HEK293 (cell line): ENCODE results near the gene ACTR3C.

Experiments
- BCL11A ChIP-seq: fragments of 450-650 bp; formaldehyde crosslinking; IDR thresholded peaks from 2 replicates; pipeline ENCODE4 v1.5.1; 2016; ENCODE audit warnings: low read depth, missing biosample characterization, missing genetic modification characterization
- HOXA7 ChIP-seq: sonication (generic); formaldehyde crosslinking; IDR thresholded peaks from 2 replicates; pipeline ENCODE4 v1.8.1; 2022; ENCODE audit warnings: missing genetic modification reagents, borderline replicate concordance
- SP7 ChIP-seq: fragments of 450-650 bp; formaldehyde crosslinking; IDR thresholded peaks from 2 replicates; pipeline ENCODE4 v1.5.1; 2016; ENCODE audit warnings: missing biosample characterization, missing genetic modification characterization
- TRIM28 ChIP-seq: IDR thresholded peaks from 2 replicates; pipeline ENCODE4 v1.6.1; 2011; ENCODE audit warnings: low read length, control low read depth, borderline replicate concordance
- ZBTB48 ChIP-seq: fragments of 450-650 bp; formaldehyde crosslinking; IDR thresholded peaks from 2 replicates; pipeline ENCODE4 v1.5.1; 2016; ENCODE audit warnings: missing biosample characterization, missing genetic modification characterization
- ZBTB7A ChIP-seq: fragments of 450-650 bp; formaldehyde crosslinking; IDR thresholded peaks from 2 replicates; pipeline ENCODE4 v1.5.1; 2016; ENCODE audit warnings: low read depth, missing biosample characterization, missing genetic modification characterization
- ZNF184 ChIP-seq: fragments of 450-650 bp; IDR thresholded peaks from 2 replicates; pipeline ENCODE4 v1.5.1; 2018; ENCODE audit warnings: missing biosample characterization, mild to moderate bottlenecking, missing genetic modification characterization
- ZNF292 ChIP-seq: fragments of 450-650 bp; formaldehyde crosslinking; IDR thresholded peaks from 2 replicates; pipeline ENCODE4 v1.5.1; 2016; ENCODE audit warnings: low read depth, missing biosample characterization, missing genetic modification characterization, borderline replicate concordance
- ZNF324 ChIP-seq: fragments of 450-650 bp; formaldehyde crosslinking; IDR thresholded peaks from 2 replicates; pipeline ENCODE4 v1.5.1; 2016; ENCODE audit warnings: missing biosample characterization, missing genetic modification characterization
- ZNF341 ChIP-seq: fragments of 450-650 bp; formaldehyde crosslinking; IDR thresholded peaks from 2 replicates; pipeline ENCODE4; 2016; ENCODE audit warnings: low read depth, missing biosample characterization, missing genetic modification characterization
- ZNF423 ChIP-seq: fragments of 450-650 bp; formaldehyde crosslinking; IDR thresholded peaks from 2 replicates; pipeline ENCODE4 v1.5.1; 2016; ENCODE audit warnings: missing biosample characterization, missing genetic modification characterization
- ZNF433 ChIP-seq: fragments of 450-650 bp; formaldehyde crosslinking; IDR thresholded peaks from 2 replicates; pipeline ENCODE4 v1.5.1; 2016; ENCODE audit warnings: missing biosample characterization, missing genetic modification characterization, low read depth
- ZNF510 ChIP-seq: fragments of 450-650 bp; formaldehyde crosslinking; IDR thresholded peaks from 2 replicates; pipeline ENCODE4 v1.5.1; 2018; ENCODE audit warnings: mild to moderate bottlenecking, missing genetic modification characterization, missing biosample characterization; ENCODE audit not compliant: insufficient replicate concordance
- ZNF670 ChIP-seq: fragments of 450-650 bp; formaldehyde crosslinking; IDR thresholded peaks from 2 replicates; pipeline ENCODE4 v1.5.1; 2016; ENCODE audit warnings: missing biosample characterization, missing genetic modification characterization, low read depth
- ZNF785 ChIP-seq: fragments of 450-650 bp; formaldehyde crosslinking; IDR thresholded peaks from 2 replicates; pipeline ENCODE4 v1.5.1; 2016; ENCODE audit warnings: missing biosample characterization, missing genetic modification characterization
- TF ChIP-seq, protein P1 (sequence below): fragments of 450-650 bp; IDR thresholded peaks from 2 replicates; pipeline ENCODE4 v1.5.1; 2018; ENCODE audit warnings: missing biosample characterization, mild to moderate bottlenecking, missing genetic modification characterization
- TF ChIP-seq, protein P2 (sequence below): fragments of 450-650 bp; formaldehyde crosslinking; IDR thresholded peaks from 2 replicates; pipeline ENCODE4 v1.5.1; 2016; ENCODE audit warnings: missing biosample characterization, missing genetic modification characterization
- TF ChIP-seq, protein P3 (sequence below): fragments of 450-650 bp; formaldehyde crosslinking; IDR thresholded peaks from 2 replicates; pipeline ENCODE4 v1.5.1; 2017; ENCODE audit warnings: missing biosample characterization, missing genetic modification characterization
- TF ChIP-seq, protein P4 (sequence below): fragments of 450-650 bp; formaldehyde crosslinking; IDR thresholded peaks from 2 replicates; pipeline ENCODE4 v1.5.1; 2016; ENCODE audit warnings: missing biosample characterization, missing genetic modification characterization
- TF ChIP-seq, protein P5 (sequence below): fragments of 450-650 bp; formaldehyde crosslinking; IDR thresholded peaks from 2 replicates; pipeline ENCODE4 v1.5.1; 2016; ENCODE audit warnings: missing biosample characterization, missing genetic modification characterization
- TF ChIP-seq, protein P6 (sequence below): fragments of 450-650 bp; formaldehyde crosslinking; IDR thresholded peaks from 2 replicates; pipeline ENCODE4 v1.5.1; 2016; ENCODE audit warnings: missing biosample characterization, missing genetic modification characterization

Gene ACTR3C

DNA sequence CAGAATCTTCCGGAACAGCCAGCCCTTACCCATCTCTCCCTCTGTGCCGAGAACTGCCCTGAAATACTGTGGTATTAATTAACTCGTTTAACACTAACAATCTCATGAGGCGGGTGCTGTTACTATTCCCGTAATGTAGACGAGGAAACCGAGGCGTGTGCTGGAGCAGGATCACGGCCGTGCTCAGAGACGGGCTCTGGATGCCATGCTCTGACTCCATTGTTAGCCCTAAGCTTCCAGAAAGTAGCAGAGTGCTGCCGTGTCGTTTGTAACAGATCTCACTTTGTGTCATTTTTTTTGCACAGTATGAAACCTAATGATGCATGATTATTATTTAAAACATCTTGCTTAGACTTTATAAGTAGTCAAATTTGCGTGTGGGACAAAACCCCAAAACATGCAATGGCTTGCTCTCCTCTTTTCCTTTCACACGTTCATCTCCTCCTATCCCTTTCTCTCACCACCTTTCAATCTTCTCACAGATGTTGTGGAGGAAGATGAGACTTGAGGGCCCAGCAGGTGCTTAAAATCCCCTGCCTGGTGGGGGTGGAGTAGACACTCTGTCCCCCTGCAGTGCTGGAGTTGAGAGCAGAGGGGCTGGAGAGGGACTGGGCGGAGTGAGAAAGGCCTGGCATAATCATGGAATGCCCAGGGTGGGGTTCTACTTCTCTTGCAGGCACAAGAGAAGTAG, 482 bp upstream of the ACTR3C start (continued):
- TF ChIP-seq, protein P1, sequence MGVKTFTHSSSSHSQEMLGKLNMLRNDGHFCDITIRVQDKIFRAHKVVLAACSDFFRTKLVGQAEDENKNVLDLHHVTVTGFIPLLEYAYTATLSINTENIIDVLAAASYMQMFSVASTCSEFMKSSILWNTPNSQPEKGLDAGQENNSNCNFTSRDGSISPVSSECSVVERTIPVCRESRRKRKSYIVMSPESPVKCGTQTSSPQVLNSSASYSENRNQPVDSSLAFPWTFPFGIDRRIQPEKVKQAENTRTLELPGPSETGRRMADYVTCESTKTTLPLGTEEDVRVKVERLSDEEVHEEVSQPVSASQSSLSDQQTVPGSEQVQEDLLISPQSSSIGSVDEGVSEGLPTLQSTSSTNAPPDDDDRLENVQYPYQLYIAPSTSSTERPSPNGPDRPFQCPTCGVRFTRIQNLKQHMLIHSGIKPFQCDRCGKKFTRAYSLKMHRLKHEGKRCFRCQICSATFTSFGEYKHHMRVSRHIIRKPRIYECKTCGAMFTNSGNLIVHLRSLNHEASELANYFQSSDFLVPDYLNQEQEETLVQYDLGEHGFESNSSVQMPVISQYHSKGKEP (tag by site-specific recombination) = no peak
- TF ChIP-seq ZNF423 (tag by site-specific recombination) (no peak), ZNF341 (tag by site-specific recombination) (peak; percentile 91; the same call in 1 of the 2 replicates), HOXA7 (CRISPR knock-in tag) (no peak), ZNF324 (tag by site-specific recombination) (no peak), ZNF292 (tag by site-specific recombination) (no peak), ZNF510 (tag by site-specific recombination) (no peak), SP7 (tag by site-specific recombination) (no peak), ZBTB7A (tag by site-specific recombination) (no peak), ZNF785 (tag by site-specific recombination) (no peak), TRIM28 (0 out of 2 replicates have a peak, but pooled peaks have one; percentile 57), ZNF433 (no peak), ZBTB48 (no peak), ZNF670 (tag by site-specific recombination) (no peak), ZNF184 (tag by site-specific recombination) (no peak), BCL11A (tag by site-specific recombination) (no peak)
- TF ChIP-seq, protein P2, sequence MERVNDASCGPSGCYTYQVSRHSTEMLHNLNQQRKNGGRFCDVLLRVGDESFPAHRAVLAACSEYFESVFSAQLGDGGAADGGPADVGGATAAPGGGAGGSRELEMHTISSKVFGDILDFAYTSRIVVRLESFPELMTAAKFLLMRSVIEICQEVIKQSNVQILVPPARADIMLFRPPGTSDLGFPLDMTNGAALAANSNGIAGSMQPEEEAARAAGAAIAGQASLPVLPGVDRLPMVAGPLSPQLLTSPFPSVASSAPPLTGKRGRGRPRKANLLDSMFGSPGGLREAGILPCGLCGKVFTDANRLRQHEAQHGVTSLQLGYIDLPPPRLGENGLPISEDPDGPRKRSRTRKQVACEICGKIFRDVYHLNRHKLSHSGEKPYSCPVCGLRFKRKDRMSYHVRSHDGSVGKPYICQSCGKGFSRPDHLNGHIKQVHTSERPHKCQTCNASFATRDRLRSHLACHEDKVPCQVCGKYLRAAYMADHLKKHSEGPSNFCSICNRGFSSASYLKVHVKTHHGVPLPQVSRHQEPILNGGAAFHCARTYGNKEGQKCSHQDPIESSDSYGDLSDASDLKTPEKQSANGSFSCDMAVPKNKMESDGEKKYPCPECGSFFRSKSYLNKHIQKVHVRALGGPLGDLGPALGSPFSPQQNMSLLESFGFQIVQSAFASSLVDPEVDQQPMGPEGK (tag by site-specific recombination) = no peak
- TF ChIP-seq, protein P3, sequence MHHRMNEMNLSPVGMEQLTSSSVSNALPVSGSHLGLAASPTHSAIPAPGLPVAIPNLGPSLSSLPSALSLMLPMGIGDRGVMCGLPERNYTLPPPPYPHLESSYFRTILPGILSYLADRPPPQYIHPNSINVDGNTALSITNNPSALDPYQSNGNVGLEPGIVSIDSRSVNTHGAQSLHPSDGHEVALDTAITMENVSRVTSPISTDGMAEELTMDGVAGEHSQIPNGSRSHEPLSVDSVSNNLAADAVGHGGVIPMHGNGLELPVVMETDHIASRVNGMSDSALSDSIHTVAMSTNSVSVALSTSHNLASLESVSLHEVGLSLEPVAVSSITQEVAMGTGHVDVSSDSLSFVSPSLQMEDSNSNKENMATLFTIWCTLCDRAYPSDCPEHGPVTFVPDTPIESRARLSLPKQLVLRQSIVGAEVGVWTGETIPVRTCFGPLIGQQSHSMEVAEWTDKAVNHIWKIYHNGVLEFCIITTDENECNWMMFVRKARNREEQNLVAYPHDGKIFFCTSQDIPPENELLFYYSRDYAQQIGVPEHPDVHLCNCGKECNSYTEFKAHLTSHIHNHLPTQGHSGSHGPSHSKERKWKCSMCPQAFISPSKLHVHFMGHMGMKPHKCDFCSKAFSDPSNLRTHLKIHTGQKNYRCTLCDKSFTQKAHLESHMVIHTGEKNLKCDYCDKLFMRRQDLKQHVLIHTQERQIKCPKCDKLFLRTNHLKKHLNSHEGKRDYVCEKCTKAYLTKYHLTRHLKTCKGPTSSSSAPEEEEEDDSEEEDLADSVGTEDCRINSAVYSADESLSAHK (tag by site-specific recombination) = no peak
- TF ChIP-seq, protein P4, sequence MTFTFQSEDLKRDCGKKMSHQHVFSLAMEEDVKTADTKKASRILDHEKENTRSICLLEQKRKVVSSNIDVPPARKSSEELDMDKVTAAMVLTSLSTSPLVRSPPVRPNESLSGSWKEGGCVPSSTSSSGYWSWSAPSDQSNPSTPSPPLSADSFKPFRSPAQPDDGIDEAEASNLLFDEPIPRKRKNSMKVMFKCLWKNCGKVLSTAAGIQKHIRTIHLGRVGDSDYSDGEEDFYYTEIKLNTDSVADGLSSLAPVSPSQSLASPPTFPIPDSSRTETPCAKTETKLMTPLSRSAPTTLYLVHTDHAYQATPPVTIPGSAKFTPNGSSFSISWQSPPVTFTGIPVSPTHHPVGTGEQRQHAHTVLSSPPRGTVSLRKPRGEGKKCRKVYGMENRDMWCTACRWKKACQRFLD (tag by site-specific recombination) = no peak
- TF ChIP-seq, protein P5, sequence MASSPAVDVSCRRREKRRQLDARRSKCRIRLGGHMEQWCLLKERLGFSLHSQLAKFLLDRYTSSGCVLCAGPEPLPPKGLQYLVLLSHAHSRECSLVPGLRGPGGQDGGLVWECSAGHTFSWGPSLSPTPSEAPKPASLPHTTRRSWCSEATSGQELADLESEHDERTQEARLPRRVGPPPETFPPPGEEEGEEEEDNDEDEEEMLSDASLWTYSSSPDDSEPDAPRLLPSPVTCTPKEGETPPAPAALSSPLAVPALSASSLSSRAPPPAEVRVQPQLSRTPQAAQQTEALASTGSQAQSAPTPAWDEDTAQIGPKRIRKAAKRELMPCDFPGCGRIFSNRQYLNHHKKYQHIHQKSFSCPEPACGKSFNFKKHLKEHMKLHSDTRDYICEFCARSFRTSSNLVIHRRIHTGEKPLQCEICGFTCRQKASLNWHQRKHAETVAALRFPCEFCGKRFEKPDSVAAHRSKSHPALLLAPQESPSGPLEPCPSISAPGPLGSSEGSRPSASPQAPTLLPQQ = no peak
- TF ChIP-seq, protein P6, sequence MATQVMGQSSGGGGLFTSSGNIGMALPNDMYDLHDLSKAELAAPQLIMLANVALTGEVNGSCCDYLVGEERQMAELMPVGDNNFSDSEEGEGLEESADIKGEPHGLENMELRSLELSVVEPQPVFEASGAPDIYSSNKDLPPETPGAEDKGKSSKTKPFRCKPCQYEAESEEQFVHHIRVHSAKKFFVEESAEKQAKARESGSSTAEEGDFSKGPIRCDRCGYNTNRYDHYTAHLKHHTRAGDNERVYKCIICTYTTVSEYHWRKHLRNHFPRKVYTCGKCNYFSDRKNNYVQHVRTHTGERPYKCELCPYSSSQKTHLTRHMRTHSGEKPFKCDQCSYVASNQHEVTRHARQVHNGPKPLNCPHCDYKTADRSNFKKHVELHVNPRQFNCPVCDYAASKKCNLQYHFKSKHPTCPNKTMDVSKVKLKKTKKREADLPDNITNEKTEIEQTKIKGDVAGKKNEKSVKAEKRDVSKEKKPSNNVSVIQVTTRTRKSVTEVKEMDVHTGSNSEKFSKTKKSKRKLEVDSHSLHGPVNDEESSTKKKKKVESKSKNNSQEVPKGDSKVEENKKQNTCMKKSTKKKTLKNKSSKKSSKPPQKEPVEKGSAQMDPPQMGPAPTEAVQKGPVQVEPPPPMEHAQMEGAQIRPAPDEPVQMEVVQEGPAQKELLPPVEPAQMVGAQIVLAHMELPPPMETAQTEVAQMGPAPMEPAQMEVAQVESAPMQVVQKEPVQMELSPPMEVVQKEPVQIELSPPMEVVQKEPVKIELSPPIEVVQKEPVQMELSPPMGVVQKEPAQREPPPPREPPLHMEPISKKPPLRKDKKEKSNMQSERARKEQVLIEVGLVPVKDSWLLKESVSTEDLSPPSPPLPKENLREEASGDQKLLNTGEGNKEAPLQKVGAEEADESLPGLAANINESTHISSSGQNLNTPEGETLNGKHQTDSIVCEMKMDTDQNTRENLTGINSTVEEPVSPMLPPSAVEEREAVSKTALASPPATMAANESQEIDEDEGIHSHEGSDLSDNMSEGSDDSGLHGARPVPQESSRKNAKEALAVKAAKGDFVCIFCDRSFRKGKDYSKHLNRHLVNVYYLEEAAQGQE = no peak
